HepG2 (cell line): ENCODE measurements around the gene STH. TPM values are rescaled to one million over a fixed set of nuclear protein-coding genes. Genes with fewer than 3 reads are reported as not detected.
A peak's percentile ranks its signal among the peaks of the same experiment; 100 is the strongest.

Experiments used
- ATAC-seq: fragments of 200-7000 bp; cut with Tn5 transposase; 3 replicates; pipeline ENCODE4 v1.9.1; 2020; ENCODE audit warnings: mild to moderate bottlenecking, moderate library complexity
- BruUV-seq: library from RNA; stranded (reverse); fragments of 400-500 nt; replicated peaks from 2 replicates; lab custom pipeline; 2021; lab: Mats Ljungman, UMichigan
- CTCF ChIA-PET: fragments of 300-600 bp; formaldehyde crosslinking; extraction: SDS; loops from one replicate; lab custom pipeline; 2021; ENCODE audit warnings: low total read pairs, inconsistent platforms, low intra/inter-chr PET ratio; lab: Yijun Ruan, JAX
- POLR2A ChIA-PET: fragments of 350-600 bp; sonication (Branson Sonifier 250); formaldehyde crosslinking; loops from one replicate; lab custom pipeline; 2020; ENCODE audit warnings: antibody characterized with exemption, inconsistent platforms; lab: Yijun Ruan, JAX
- DNase-seq: peaks from one replicate; pipeline ENCODE4 v3.0.0-alpha.2; 2015; ENCODE audit warnings: low spot score
- FAIRE-seq: peaks from 3 replicates; lab custom pipeline; 2011; peaks lifted over from hg19 to GRCh38; lab: Jason Lieb, UNC
- H2AFZ ChIP-seq: one replicate; pipeline ENCODE4 v1.6.1; 2011; ENCODE audit warnings: low read length, inconsistent platforms
- H3K27ac ChIP-seq: fragments of 300-600 bp; 3 replicates; pipeline ENCODE4 v1.8.0; 2011; ENCODE audit warnings: mixed run types, mild to moderate bottlenecking, mixed read lengths, low read length, inconsistent platforms; ENCODE audit not compliant: insufficient read depth; ENCODE audit errors: extremely low read length
- H3K27me3 ChIP-seq, 2 experiments: fragments of 200-600 bp in 1 of 2; 2 replicates in 1 of 2; 3 replicates in 1 of 2; pipeline versions ENCODE4 v1.6.0 to v1.8.0; 2011; ENCODE audit warnings: low read length in 2 of 2, mild to moderate bottlenecking in 2 of 2, moderate library complexity in 2 of 2, inconsistent platforms in 1 of 2; ENCODE audit not compliant: insufficient read depth in 2 of 2, control insufficient read depth in 1 of 2
- H3K36me3 ChIP-seq, 2 experiments: fragments of 200-600 bp in 1 of 2; replicated peaks in 1 of 2; 2 replicates in 1 of 2; 3 replicates in 1 of 2; pipeline versions ENCODE4 v1.5.1 to v1.8.0; 2011; ENCODE audit warnings: low read length in 2 of 2, inconsistent platforms in 1 of 2; ENCODE audit not compliant: insufficient read depth in 2 of 2, control insufficient read depth in 1 of 2
- H3K4me1 ChIP-seq: 2 replicates; pipeline ENCODE4 v1.5.1; 2012; ENCODE audit warnings: low read length, inconsistent platforms; ENCODE audit not compliant: insufficient read depth
- H3K4me2 ChIP-seq: 2 replicates; pipeline ENCODE4 v1.6.0; 2011; ENCODE audit warnings: low read depth, low read length, inconsistent platforms
- H3K4me3 ChIP-seq, 3 experiments: fragments of 200-600 bp in 1 of 3; sonication (generic), shearing (Covaris generic) in 1 of 3; replicated peaks in 1 of 3; 2 replicates each; pipeline ENCODE4 v1.5.1; 2011 to 2016; ENCODE audit warnings: low read length in 3 of 3, inconsistent platforms in 2 of 3, low read depth in 2 of 3, mild to moderate bottlenecking in 2 of 3, control low read depth in 1 of 3, mixed read lengths in 1 of 3; ENCODE audit not compliant: insufficient read depth in 1 of 3
- H3K79me2 ChIP-seq: one replicate; pipeline ENCODE4 v1.6.1; 2011; ENCODE audit warnings: low read length, inconsistent platforms; ENCODE audit not compliant: insufficient read depth
- H3K9ac ChIP-seq: 2 replicates; pipeline ENCODE4 v1.6.0; 2011; ENCODE audit warnings: mild to moderate bottlenecking, low read depth, low read length, inconsistent platforms; ENCODE audit not compliant: insufficient read depth
- H3K9me3 ChIP-seq: 2 replicates; pipeline ENCODE4 v1.5.1; 2012; ENCODE audit warnings: mild to moderate bottlenecking, low read length
- H4K20me1 ChIP-seq: 2 replicates; pipeline ENCODE4 v1.6.0; 2011; ENCODE audit warnings: inconsistent platforms, mild to moderate bottlenecking, low read length, moderate library complexity; ENCODE audit not compliant: insufficient read depth
- EZH2 ChIP-seq: conservative IDR thresholded peaks from 2 replicates; pipeline ENCODE4 v1.6.1; 2012; ENCODE audit warnings: mild to moderate bottlenecking, low read depth, low read length, moderate library complexity
- MYC ChIP-seq: sonication (generic); formaldehyde crosslinking; IDR thresholded peaks from 2 replicates; pipeline ENCODE4 v1.9.0; 2021; ENCODE audit warnings: missing genetic modification reagents, borderline replicate concordance
- NFYB ChIP-seq: sonication (generic); formaldehyde crosslinking; IDR thresholded peaks from 2 replicates; pipeline ENCODE4 v1.4.0; 2020; ENCODE audit warnings: missing genetic modification reagents
- RXRA ChIP-seq: sonication (generic); formaldehyde crosslinking; IDR thresholded peaks from 2 replicates; pipeline ENCODE4 v1.5.1; 2020; ENCODE audit warnings: missing genetic modification reagents
- WGBS: methylation state at CpG from one replicate; pipeline ENCODE4 v1.1.6; 2017; ENCODE audit warnings: low lambda C conversion rate; 5-methylcytosine and 5-hydroxymethylcytosine counted together
- in situ Hi-C: cut with HindIII; loops from 2 replicates; pipeline ENCODE4 v1.10.0; 2017; ENCODE audit warnings: low pct_unique_long_range_greater_than_20kb; ENCODE audit not compliant: extremely low pct_ligation_motif_present
- intact Hi-C: fragments of 100-400 bp; cut with micrococcal nuclease; formaldehyde crosslinking; loops from one replicate; pipeline ENCODE4 v1.10.0; 2022; ENCODE audit not compliant: unreplicated experiment
- polyA plus RNA-seq, 8 experiments: library from polyadenylated mRNA; depleted of rRNA in 3 of 8; stranded (reverse) in 7 of 8; unstranded in 1 of 8; fragments of >200 nt; fragmentation: Illumina TruSeq in 4 of 8; extraction: Trizol in 4 of 8; gene quantifications; 2 replicates each; pipeline versions ENCODE4 v1.2.1 to v1.2.3, GENCODE V29; 2011 to 2016; ENCODE audit warnings: low read depth in 4 of 8, missing spikeins in 1 of 8, mixed read lengths in 1 of 8; ENCODE audit not compliant: insufficient read depth in 1 of 8
- total RNA-seq, 5 experiments: library from RNA; depleted of rRNA; stranded (reverse); fragments of >200 nt; fragmentation: Illumina TruSeq; extraction: Trizol; gene quantifications; 2 replicates each; pipeline ENCODE4 v1.2.3, GENCODE V29; 2016; ENCODE audit warnings: low read depth in 1 of 5

STH gene
- total and polyA plus RNA-seq, 2 of the 13 experiments (the other 11 are each of a cell fraction or from before 2014, with no cell fraction given) = not detected

GRCh38 chr17:45949755-45950320 is 49.2 kb upstream of the STH start:
- H3K27ac ChIP-seq = no peak overlapping the region
- H3K79me2 ChIP-seq = no peaks in the 10 kb centered on the region
- in situ Hi-C loops = no loop called here
- TF ChIP-seq RXRA (CRISPR knock-in tag) = 0 out of 2 replicates have a peak, but pooled peaks have one; percentile 26
- no peak for TF ChIP-seq MYC (CRISPR knock-in tag)
- TF ChIP-seq EZH2 = 0 out of 2 replicates have a peak, but pooled peaks have one; percentile 14
- H4K20me1 ChIP-seq = no peaks in the 10 kb centered on the region
- peaks cover 4 to 12% of the 10 kb centered on the region in 2 experiments; a peak in 4 of 5 replicates for H3K27me3 ChIP-seq
- intact Hi-C loops = loop anchor here (1.0 to 10.0 kb wide), 2 partner anchors 14 to 55 kb away; partner anchors contain the start of gene MAPT
- H3K9me3 ChIP-seq = no peaks in the 10 kb centered on the region
- H2AFZ ChIP-seq = no peak overlapping the region
- no TSS peak for BruUV-seq
- FAIRE-seq (no peak), DNase-seq (no peak), ATAC-seq (no peak)
- ChIA-PET POLR2A (interaction anchor here (0.6 to 3.2 kb wide), 3 partner anchors 14 to 26 kb away, joined by 3 to 28 read pairs (median 8); no protein-coding TSS in a partner anchor), CTCF (interaction anchor here (1.7 to 2.0 kb wide), 3 partner anchors 14 to 97 kb away, joined by 9 to 13 read pairs (median 9); partner anchors contain the start of gene MAPT)
- WGBS = 72% methylated on average over 6 of the region's 9 CpGs
- H3K36me3 ChIP-seq = no peaks in the 10 kb centered on the region
- H3K4me3 ChIP-seq = no peak overlapping the region
- no peak overlapping the region for H3K9ac ChIP-seq
- peak overlapping the region; percentile 77 for H3K4me2 ChIP-seq
- H3K4me1 ChIP-seq = peaks cover 15% of the 10 kb centered on the region

GRCh38 chr17:45950888-45951287 is 48.2 kb upstream of the STH start:
- no peak overlapping the region for H3K27ac ChIP-seq
- in situ Hi-C loops (no loop called here), intact Hi-C loops (no loop called here)
- ATAC-seq = no peak
- H4K20me1 ChIP-seq = no peaks in the 10 kb centered on the region
- no peak for DNase-seq
- FAIRE-seq = no peak
- H2AFZ ChIP-seq = no peak overlapping the region
- H3K4me2 ChIP-seq = no peak overlapping the region
- H3K27me3 ChIP-seq = peaks cover 4 to 12% of the 10 kb centered on the region in 2 experiments; a peak in 4 of 5 replicates
- no peak for TF ChIP-seq NFYB (CRISPR knock-in tag)
- no peaks in the 10 kb centered on the region for H3K36me3 ChIP-seq
- H3K79me2 ChIP-seq = no peaks in the 10 kb centered on the region
- BruUV-seq = no TSS peak
- H3K4me1 ChIP-seq = peaks cover 15% of the 10 kb centered on the region
- 85% methylated on average over 8 of the region's 8 CpGs for WGBS
- no peak overlapping the region for H3K9ac ChIP-seq
- H3K9me3 ChIP-seq = no peaks in the 10 kb centered on the region
- ChIA-PET CTCF (no interaction called here), POLR2A (no interaction called here)
- H3K4me3 ChIP-seq = no peak overlapping the region
